CD4-positive, alpha-beta T cell (primary cell): ENCODE measurements around the gene TEX53. TPM values are rescaled to one million over a fixed set of nuclear protein-coding genes. Genes with fewer than 3 reads are reported as not detected.
A peak's percentile ranks its signal among the peaks of the same experiment; 100 is the strongest.

Source experiments
- ATAC-seq: fragments of 200-7000 bp; cut with Tn5 transposase; one replicate; pipeline ENCODE4 v1.10.0; 2022; ENCODE audit warnings: mild to moderate bottlenecking; ENCODE audit not compliant: poor library complexity
- CTCF ChIA-PET: fragments of 350-600 bp; sonication (Branson Sonifier 250); formaldehyde crosslinking; loops from one replicate; lab custom pipeline; 2021; ENCODE audit warnings: antibody characterized with exemption, inconsistent platforms; lab: Charles Lee
- POLR2A ChIA-PET: fragments of 350-600 bp; sonication (Branson Sonifier 250); formaldehyde crosslinking; loops from one replicate; lab custom pipeline; 2021; ENCODE audit warnings: antibody characterized with exemption, inconsistent platforms; lab: Charles Lee
- DNase-seq, 14 experiments: peaks; one replicate each; pipeline ENCODE4 v3.0.0-alpha.2; 2013 to 2020; ENCODE audit warnings: mixed read lengths in 2 of 14
- H3K27ac ChIP-seq, 2 donors: one replicate each; pipeline versions ENCODE4 v1.5.1 to v1.7.0; 2013; ENCODE audit warnings: low read length in 2 of 2, low read depth in 1 of 2, mild to moderate bottlenecking in 1 of 2
- H3K27me3 ChIP-seq, 2 experiments: 1 replicate in 1 of 2; 2 replicates in 1 of 2; pipeline versions ENCODE4 v1.6.1 to v1.7.0; 2013; ENCODE audit warnings: low read length in 2 of 2, control low read depth in 1 of 2, mild to moderate bottlenecking in 1 of 2, moderate library complexity in 1 of 2; ENCODE audit not compliant: insufficient read depth in 2 of 2, control insufficient read depth in 1 of 2
- H3K36me3 ChIP-seq: one replicate; pipeline ENCODE4 v1.6.1; 2013; ENCODE audit warnings: low read length, control low read depth; ENCODE audit not compliant: insufficient read depth
- H3K4me1 ChIP-seq: one replicate; pipeline ENCODE4 v1.6.1; 2013; ENCODE audit warnings: low read length, control low read depth; ENCODE audit not compliant: insufficient read depth
- H3K4me3 ChIP-seq: one replicate; pipeline ENCODE4 v1.5.1; 2013; ENCODE audit warnings: mild to moderate bottlenecking, low read length, moderate library complexity
- H3K9me3 ChIP-seq, 2 experiments: 1 replicate in 1 of 2; 2 replicates in 1 of 2; pipeline versions ENCODE4 v1.6.1 to v1.7.0; 2013; ENCODE audit warnings: low read length in 2 of 2, mild to moderate bottlenecking in 2 of 2, control low read depth in 1 of 2, moderate library complexity in 1 of 2; ENCODE audit not compliant: control insufficient read depth in 1 of 2, insufficient read depth in 1 of 2
- H3K27ac Mint-ChIP-seq: one replicate; pipeline ENCODE4 v1.8.0; 2020; ENCODE audit warnings: mixed read lengths
- H3K27me3 Mint-ChIP-seq: one replicate; pipeline ENCODE4 v1.8.0; 2021; ENCODE audit warnings: mixed read lengths
- H3K36me3 Mint-ChIP-seq: one replicate; pipeline ENCODE4 v1.8.0; 2021; ENCODE audit warnings: low read depth, mixed read lengths
- H3K4me1 Mint-ChIP-seq: one replicate; pipeline ENCODE4 v1.8.0; 2021; ENCODE audit warnings: low read depth, mixed read lengths
- H3K4me3 Mint-ChIP-seq: one replicate; pipeline ENCODE4 v1.8.0; 2020; ENCODE audit warnings: mild to moderate bottlenecking, mixed read lengths
- H3K9me3 Mint-ChIP-seq: one replicate; pipeline ENCODE4 v1.8.0; 2020; ENCODE audit warnings: mixed read lengths
- CTCF ChIP-seq: fragments of 200-600 bp; IDR thresholded peaks from one replicate; pipeline ENCODE4 v1.8.0; 2022; ENCODE audit warnings: antibody characterized with exemption, mild to moderate bottlenecking
- intact Hi-C, 2 experiments: fragments of 100-400 bp; cut with DNase I in 1 of 2; cut with micrococcal nuclease in 1 of 2; formaldehyde crosslinking; loops; one replicate each; pipeline versions ENCODE4 v1.15.1 to v1.9.0; 2023 to 2025; cut with DNase I, micrococcal nuclease
- total RNA-seq, 174 experiments: library from RNA in 2 of 174; stranded (reverse) in 2 of 174; gene quantifications; one replicate each; pipeline ENCODE4 v1.2.3 and lab custom pipeline; 2021 to 2026

TEX53 gene
- total RNA-seq, 2 experiments from 2014 or later: not detected

DNA sequence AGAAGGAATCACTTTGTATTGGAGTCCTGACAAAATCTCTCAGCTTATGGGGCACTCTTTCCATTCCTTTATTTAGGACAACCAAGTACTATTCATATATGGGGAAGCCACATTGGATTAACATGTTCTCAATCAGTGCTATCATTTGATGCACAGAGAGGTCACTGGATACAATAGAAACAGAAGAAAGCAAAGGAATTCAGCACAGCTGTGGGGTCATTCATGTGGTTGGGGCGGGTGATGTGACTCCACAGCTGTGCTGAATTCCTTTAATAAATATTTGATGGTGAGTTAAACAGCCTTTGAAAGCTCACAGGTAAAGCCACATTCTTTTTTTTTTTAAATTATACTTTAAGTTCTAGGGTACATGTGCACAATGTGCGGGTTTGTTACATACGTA is 25.2 kb upstream of the TEX53 start:
- Mint-ChIP-seq H3K9me3 (no peaks in the 10 kb centered on the region), H3K27me3 (peaks cover 6% of the 10 kb centered on the region), H3K27ac (no peak overlapping the region), H3K4me3 (no peak overlapping the region), H3K36me3 (no peaks in the 10 kb centered on the region), H3K4me1 (peaks cover 11% of the 10 kb centered on the region)
- DNase-seq: no peak
- Histone ChIP-seq H3K9me3 (no peaks in the 10 kb centered on the region), H3K27me3 (peaks cover 0 to 8% of the 10 kb centered on the region in 2 experiments), H3K36me3 (no peaks in the 10 kb centered on the region), H3K4me1 (peaks cover 11% of the 10 kb centered on the region), H3K27ac (no peak overlapping the region), H3K4me3 (no peak overlapping the region)
- ChIA-PET CTCF (interaction anchor here (1.5 to 2.6 kb wide), 4 partner anchors 36 to 332 kb away, joined by 4 to 18 read pairs (median 8); no protein-coding TSS in a partner anchor), POLR2A (no interaction called here)
- intact Hi-C loops: loop anchor here (1.0 to 10.0 kb wide), 7 partner anchors 39 to 1979 kb away; no protein-coding TSS in a partner anchor
- no peak for TF ChIP-seq CTCF
- no peak for ATAC-seq

- Histone ChIP-seq H3K27ac (no peak within 1 kb of the TSS), H3K4me1 (peaks cover 11% of the 10 kb centered on the region), H3K36me3 (no peaks in the 10 kb centered on the region), H3K9me3 (no peaks in the 10 kb centered on the region), H3K4me3 (no peak within 1 kb of the TSS), H3K27me3 (peaks cover 0 to 14% of the 10 kb centered on the region in 2 experiments)
- no peak within 1 kb of the TSS for H3K27ac Mint-ChIP-seq
- ChIA-PET CTCF (interaction anchor here (0.7 to 2.6 kb wide), 18 partner anchors 9 to 333 kb away, joined by 3 to 18 read pairs (median 4); no protein-coding TSS in a partner anchor), POLR2A (no interaction called here)
- TF ChIP-seq CTCF: peak; percentile 74
- no peak within 1 kb of the TSS for H3K4me3 Mint-ChIP-seq
- H3K36me3 Mint-ChIP-seq: no peaks in the 10 kb centered on the region
- peak; percentile 83 for ATAC-seq
- H3K27me3 Mint-ChIP-seq: peaks cover 15% of the 10 kb centered on the region
- peak; percentile 55 to 91 (median 70) for DNase-seq
- no peaks in the 10 kb centered on the region for H3K9me3 Mint-ChIP-seq
- intact Hi-C loops: loop anchor here (1.0 to 10.0 kb wide), 9 partner anchors 41 to 1981 kb away; no protein-coding TSS in a partner anchor
- H3K4me1 Mint-ChIP-seq: peaks cover 11% of the 10 kb centered on the region
Measured at GRCh38 chr9:114681594-114682332, 24.2 kb upstream of the TEX53 start, which contains the start of gene TEX48. TSS of gene TEX48 (minus strand) at chr9:114682192. CDS start at chr9:114671723, 10,469 bp downstream.

DNA sequence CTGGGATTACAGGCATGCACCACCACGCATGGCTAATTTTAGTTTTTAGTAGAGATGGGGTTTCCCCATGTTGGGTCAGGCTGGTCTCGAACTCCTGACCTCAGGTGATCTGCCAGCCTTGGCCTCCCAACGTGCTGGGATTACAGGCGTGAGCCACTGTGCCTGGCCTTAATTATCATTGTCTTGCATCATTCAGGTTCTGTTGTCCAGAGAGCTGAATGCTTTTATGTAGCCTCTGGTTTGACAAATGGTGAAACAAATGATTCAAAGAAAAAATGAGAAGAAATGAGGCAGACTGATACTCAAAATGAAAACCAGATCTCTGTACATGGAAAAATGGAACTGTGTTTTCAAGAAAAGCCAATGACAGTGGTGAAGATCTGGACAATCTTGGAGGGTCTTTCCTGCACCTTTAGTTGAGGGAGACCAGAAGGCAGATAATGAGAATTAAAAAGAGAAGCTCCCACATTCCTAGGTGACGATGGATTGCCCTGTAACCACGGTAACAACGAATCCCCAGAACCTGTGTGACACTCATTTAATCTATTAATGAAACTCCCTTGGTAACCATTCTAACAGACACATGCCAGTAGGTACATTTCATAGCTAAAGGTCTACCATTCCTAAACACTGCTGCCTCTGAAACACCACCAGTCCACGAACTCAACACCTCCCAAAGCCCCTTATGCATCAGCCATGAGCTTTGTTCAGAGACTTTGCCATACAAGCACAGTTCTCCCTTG is 22.8 kb upstream of the TEX53 start:
- no peak overlapping the region for H3K27ac Mint-ChIP-seq
- Histone ChIP-seq H3K27me3 (peaks cover 0 to 14% of the 10 kb centered on the region in 2 experiments), H3K27ac (no peak overlapping the region), H3K36me3 (no peaks in the 10 kb centered on the region), H3K9me3 (no peaks in the 10 kb centered on the region), H3K4me3 (no peak overlapping the region), H3K4me1 (peaks cover 9% of the 10 kb centered on the region)
- peaks cover 5% of the 10 kb centered on the region for H3K4me1 Mint-ChIP-seq
- DNase-seq (no peak), ATAC-seq (no peak)
- intact Hi-C loops: loop anchor here (1.0 to 10.0 kb wide), 7 partner anchors 42 to 1982 kb away; no protein-coding TSS in a partner anchor
- peaks cover 18% of the 10 kb centered on the region for H3K27me3 Mint-ChIP-seq
- TF ChIP-seq CTCF: no peak
- POLR2A ChIA-PET: no interaction called here
- H3K9me3 Mint-ChIP-seq: no peaks in the 10 kb centered on the region
- no peak overlapping the region for H3K4me3 Mint-ChIP-seq
- H3K36me3 Mint-ChIP-seq: no peaks in the 10 kb centered on the region
- CTCF ChIA-PET: interaction anchor here (0.7 to 2.6 kb wide), 13 partner anchors 11 to 334 kb away, joined by 3 to 18 read pairs (median 6); no protein-coding TSS in a partner anchor
